IMR-90 (cell line): ENCODE measurements around the gene PM20D1. TPM values are rescaled to one million over a fixed set of nuclear protein-coding genes. Genes with fewer than 3 reads are reported as not detected.

Source experiments
- ATAC-seq: fragments of 200-7000 bp; cut with Tn5 transposase; 2 replicates; pipeline ENCODE4 v1.9.1; 2020; ENCODE audit warnings: low read depth, mild to moderate bottlenecking, moderate library complexity
- BruUV-seq: library from RNA; stranded (reverse); fragments of 400-500 nt; replicated peaks from 2 replicates; lab custom pipeline; 2021; lab: Mats Ljungman, UMichigan
- CTCF ChIA-PET: fragments of 300-600 bp; formaldehyde crosslinking; extraction: SDS; loops from one replicate; lab custom pipeline; 2021; ENCODE audit warnings: antibody characterized with exemption; lab: Yijun Ruan, JAX
- POLR2A ChIA-PET: fragments of 300-600 bp; sonication (Branson Sonifier 250); formaldehyde crosslinking; loops from one replicate; lab custom pipeline; 2022; ENCODE audit warnings: antibody characterized with exemption; ENCODE audit not compliant: unreplicated experiment; lab: Charles Lee
- DNase-seq: peaks from one replicate; pipeline ENCODE4 v3.0.0; 2013
- H2AFZ ChIP-seq: replicated peaks from 2 replicates; pipeline ENCODE3; 2013; ENCODE audit warnings: low read length, mild to moderate bottlenecking; ENCODE audit not compliant: poor library complexity
- H2AK5ac ChIP-seq: 2 replicates; pipeline ENCODE4 v1.6.1; 2013; ENCODE audit warnings: low read depth, low read length, inconsistent platforms
- H2AK9ac ChIP-seq: replicated peaks from 2 replicates; pipeline ENCODE3; 2013; ENCODE audit warnings: mild to moderate bottlenecking, low read depth, low read length, moderate library complexity; ENCODE audit not compliant: poor library complexity
- H2BK120ac ChIP-seq: 2 replicates; pipeline ENCODE4 v1.6.1; 2013; ENCODE audit warnings: low read depth, low read length, inconsistent platforms
- H2BK15ac ChIP-seq: 3 replicates; pipeline ENCODE4 v1.6.1; 2013; ENCODE audit warnings: low read depth, low read length, inconsistent platforms
- H2BK20ac ChIP-seq: 2 replicates; pipeline ENCODE4 v1.6.1; 2013; ENCODE audit warnings: low read depth, mild to moderate bottlenecking, inconsistent platforms, low read length, moderate library complexity
- H2BK5ac ChIP-seq: 2 replicates; pipeline ENCODE4 v1.6.1; 2013; ENCODE audit warnings: mild to moderate bottlenecking, low read depth, low read length, inconsistent platforms; ENCODE audit not compliant: poor library complexity, severe bottlenecking
- H3K14ac ChIP-seq: replicated peaks from 2 replicates; pipeline ENCODE4 v1.6.1; 2013; ENCODE audit warnings: low read depth, low read length, inconsistent platforms
- H3K18ac ChIP-seq: 2 replicates; pipeline ENCODE4 v1.6.1; 2013; ENCODE audit warnings: low read depth, low read length, control low read depth
- H3K23ac ChIP-seq: 2 replicates; pipeline ENCODE4 v1.6.1; 2013; ENCODE audit warnings: low read depth, low read length, inconsistent platforms
- H3K27ac ChIP-seq: 2 replicates; pipeline ENCODE4 v1.5.1; 2013; ENCODE audit warnings: mild to moderate bottlenecking, control low read depth, low read length; ENCODE audit not compliant: insufficient read depth
- H3K27me3 ChIP-seq: 2 replicates; pipeline ENCODE4 v1.6.1; 2013; ENCODE audit warnings: low read length; ENCODE audit not compliant: control insufficient read depth, insufficient read depth
- H3K36me3 ChIP-seq: 2 replicates; pipeline ENCODE4 v1.6.1; 2013; ENCODE audit warnings: low read length, mixed read lengths; ENCODE audit not compliant: control insufficient read depth, insufficient read depth
- H3K4ac ChIP-seq: 2 replicates; pipeline ENCODE4 v1.6.1; 2013; ENCODE audit warnings: low read depth, low read length, inconsistent platforms
- H3K4me1 ChIP-seq: 2 replicates; pipeline ENCODE4 v1.6.1; 2013; ENCODE audit warnings: low read length, mixed read lengths; ENCODE audit not compliant: control insufficient read depth, insufficient read depth
- H3K4me2 ChIP-seq: 2 replicates; pipeline ENCODE4 v1.6.1; 2013; ENCODE audit warnings: low read depth, mild to moderate bottlenecking, control low read depth, low read length, moderate library complexity
- H3K4me3 ChIP-seq: 2 replicates; pipeline ENCODE4 v1.5.1; 2013; ENCODE audit warnings: low read depth, mild to moderate bottlenecking, control low read depth, low read length, moderate library complexity; ENCODE audit not compliant: insufficient read depth
- H3K56ac ChIP-seq: 2 replicates; pipeline ENCODE4 v1.6.1; 2013; ENCODE audit warnings: low read length, inconsistent platforms; ENCODE audit not compliant: insufficient read depth; ENCODE audit errors: extremely low read depth
- H3K79me1 ChIP-seq, 2 experiments: 2 replicates each; pipeline ENCODE4 v1.6.1; 2013; ENCODE audit warnings: low read length in 2 of 2, inconsistent platforms in 1 of 2, low read depth in 1 of 2
- H3K9ac ChIP-seq: 2 replicates; pipeline ENCODE4 v1.6.1; 2013; ENCODE audit warnings: low read depth, low read length, control low read depth
- H3K9me1 ChIP-seq: 2 replicates; pipeline ENCODE4 v1.6.1; 2013; ENCODE audit warnings: low read length, inconsistent platforms; ENCODE audit not compliant: insufficient read depth
- H3K9me3 ChIP-seq: 2 replicates; pipeline ENCODE4 v1.6.1; 2013; ENCODE audit warnings: low read length; ENCODE audit not compliant: control insufficient read depth, insufficient read depth
- H4K20me1 ChIP-seq: 2 replicates; pipeline ENCODE4 v1.6.1; 2013; ENCODE audit warnings: low read length, inconsistent platforms; ENCODE audit not compliant: insufficient read depth
- H4K5ac ChIP-seq: 2 replicates; pipeline ENCODE4 v1.6.1; 2013; ENCODE audit warnings: mild to moderate bottlenecking, low read depth, low read length, control low read depth
- H4K8ac ChIP-seq, 2 experiments: 2 replicates each; pipeline ENCODE4 v1.6.1; 2013; ENCODE audit warnings: low read depth in 2 of 2, low read length in 2 of 2, control low read depth in 1 of 2, inconsistent platforms in 1 of 2
- H4K91ac ChIP-seq: 2 replicates; pipeline ENCODE4 v1.6.1; 2013; ENCODE audit warnings: low read depth, low read length, inconsistent platforms; ENCODE audit not compliant: insufficient read depth
- BHLHE40 ChIP-seq: fragments of 150-350 bp; IDR thresholded peaks from 2 replicates; pipeline ENCODE4 v1.6.1; 2016; ENCODE audit warnings: mild to moderate bottlenecking, low read depth, low read length
- CEBPB ChIP-seq: IDR thresholded peaks from 2 replicates; pipeline ENCODE4 v1.6.1; 2012; ENCODE audit warnings: low read depth, low read length, improper control_type of control experiment
- FOS ChIP-seq: fragments of 150-350 bp; IDR thresholded peaks from 2 replicates; pipeline ENCODE4 v1.6.1; 2016; ENCODE audit warnings: low read depth, low read length
- MAFK ChIP-seq: IDR thresholded peaks from 2 replicates; pipeline ENCODE4 v1.6.1; 2012; ENCODE audit warnings: low read depth, low read length, improper control_type of control experiment
- MAZ ChIP-seq: IDR thresholded peaks from 2 replicates; pipeline ENCODE4 v1.6.1; 2012; ENCODE audit warnings: low read depth, mild to moderate bottlenecking, low read length, improper control_type of control experiment, moderate library complexity, borderline replicate concordance
- MXI1 ChIP-seq: IDR thresholded peaks from 2 replicates; pipeline ENCODE4 v1.6.1; 2012; ENCODE audit warnings: low read depth, mild to moderate bottlenecking, low read length, moderate library complexity, borderline replicate concordance
- NFE2L2 ChIP-seq: fragments of 150-350 bp; IDR thresholded peaks from 2 replicates; pipeline ENCODE4 v1.6.1; 2016; ENCODE audit warnings: low read depth, mild to moderate bottlenecking, low read length
- RCOR1 ChIP-seq: IDR thresholded peaks from 2 replicates; pipeline ENCODE4 v1.6.1; 2012; ENCODE audit warnings: mild to moderate bottlenecking, low read length, improper control_type of control experiment; ENCODE audit not compliant: insufficient replicate concordance
- RFX5 ChIP-seq: IDR thresholded peaks from 2 replicates; pipeline ENCODE4 v1.8.0; 2012; ENCODE audit warnings: low read depth, mild to moderate bottlenecking, low read length, moderate library complexity
- SMC3 ChIP-seq: fragments of 150-350 bp; IDR thresholded peaks from 2 replicates; pipeline ENCODE4 v1.6.1; 2016; ENCODE audit warnings: low read depth, mild to moderate bottlenecking, antibody characterized with exemption, low read length, moderate library complexity
- dilution Hi-C: fragments of 300-500 bp; cut with HindIII; formaldehyde crosslinking; loops from one replicate; pipeline ENCODE4 v1.14.3; 2018; ENCODE audit warnings: low sequenced_read_pairs; ENCODE audit not compliant: unreplicated experiment
- in situ Hi-C: fragments of 300-500 bp; cut with MboI; formaldehyde crosslinking; loops from 3 replicates; pipeline ENCODE4 v1.14.3; 2019; ENCODE audit warnings: low sequenced_read_pairs, inconsistent platforms, mixed read lengths
- intact Hi-C: fragments of 100-400 bp; cut with micrococcal nuclease; formaldehyde crosslinking; loops from 2 replicates; pipeline ENCODE4 v1.10.0; 2022
- polyA plus RNA-seq, 3 experiments: library from polyadenylated mRNA; depleted of rRNA; stranded (reverse); fragments of >200 nt; gene quantifications; 2 replicates each; pipeline ENCODE4 v1.2.3, GENCODE V29; 2012; ENCODE audit warnings: low replicate concordance in 1 of 3
- total RNA-seq: library from RNA; depleted of rRNA; stranded (reverse); fragments of >200 nt; gene quantifications from 2 replicates; pipeline ENCODE4 v1.2.3, GENCODE V29; 2012
- TF ChIP-seq, protein P1 (sequence below): fragments of 150-350 bp; IDR thresholded peaks from 2 replicates; pipeline ENCODE4 v1.6.1; 2017; ENCODE audit warnings: mild to moderate bottlenecking, antibody characterized with exemption, low read length, low read depth
- TF ChIP-seq, protein P2 (sequence below): fragments of 150-350 bp; IDR thresholded peaks from 2 replicates; pipeline ENCODE4 v1.6.1; 2016; ENCODE audit warnings: low read depth, mild to moderate bottlenecking, low read length, moderate library complexity, borderline replicate concordance
- TF ChIP-seq, protein P3 (sequence below): conservative IDR thresholded peaks from 2 replicates; pipeline ENCODE4 v1.5.1; 2012; ENCODE audit warnings: mild to moderate bottlenecking, low read depth, low read length, improper control_type of control experiment

Gene PM20D1
- total and polyA plus RNA-seq, 2 of the 4 experiments (the other 2 are of a cell fraction): not detected

DNA sequence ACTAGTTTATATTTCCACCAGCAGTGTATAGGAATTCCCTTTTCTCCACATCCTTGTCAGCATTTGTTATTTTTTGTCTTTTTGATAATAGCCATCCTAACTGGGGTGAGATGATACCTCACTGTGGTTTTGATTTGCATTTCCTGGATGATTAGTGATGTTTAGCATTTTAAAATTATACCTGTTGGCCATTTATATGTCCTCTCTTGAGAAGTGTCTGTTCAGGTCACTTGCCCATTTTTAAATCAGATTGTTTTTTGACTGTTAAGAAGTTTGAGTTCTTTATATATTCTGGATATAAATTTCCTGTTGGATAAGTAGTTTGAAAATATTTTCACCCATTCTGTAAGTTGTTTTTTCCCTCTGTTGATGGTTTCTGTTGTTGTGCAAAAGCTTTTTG, 31.0 kb upstream of the PM20D1 start:
- Histone ChIP-seq H3K4me3 (no peak overlapping the region), H2BK5ac (no peak overlapping the region), H3K56ac (no peak overlapping the region), H2BK120ac (no peak overlapping the region), H3K4me2 (no peak overlapping the region), H4K91ac (no peak overlapping the region), H3K18ac (no peak overlapping the region), H2BK15ac (no peak overlapping the region), H3K9me1 (no peaks in the 10 kb centered on the region), H4K5ac (no peak overlapping the region), H3K4me1 (no peaks in the 10 kb centered on the region), H3K27ac (no peak overlapping the region), H3K36me3 (no peaks in the 10 kb centered on the region), H4K8ac (no peak overlapping the region), H3K14ac (no peak overlapping the region), H2AK9ac (no peak overlapping the region), H4K20me1 (no peaks in the 10 kb centered on the region), H3K27me3 (peaks cover 8% of the 10 kb centered on the region), H3K9me3 (no peaks in the 10 kb centered on the region), H3K4ac (no peak overlapping the region), H2AK5ac (no peak overlapping the region), H3K9ac (no peak overlapping the region), H3K23ac (no peak overlapping the region), H2AFZ (no peak overlapping the region), H2BK20ac (no peak overlapping the region), H3K79me1 (no peaks in the 10 kb centered on the region)
- intact Hi-C loops (loop anchor here (5.0 kb wide), 1 partner anchor 44 kb away; no protein-coding TSS in a partner anchor), in situ Hi-C loops (no loop called here), dilution Hi-C loops (no loop called here)
- ATAC-seq (no peak), DNase-seq (no peak)
- BruUV-seq: no TSS peak
- TF ChIP-seq BHLHE40: no peak
- TF ChIP-seq NFE2L2: no peak
- TF ChIP-seq, protein P1, sequence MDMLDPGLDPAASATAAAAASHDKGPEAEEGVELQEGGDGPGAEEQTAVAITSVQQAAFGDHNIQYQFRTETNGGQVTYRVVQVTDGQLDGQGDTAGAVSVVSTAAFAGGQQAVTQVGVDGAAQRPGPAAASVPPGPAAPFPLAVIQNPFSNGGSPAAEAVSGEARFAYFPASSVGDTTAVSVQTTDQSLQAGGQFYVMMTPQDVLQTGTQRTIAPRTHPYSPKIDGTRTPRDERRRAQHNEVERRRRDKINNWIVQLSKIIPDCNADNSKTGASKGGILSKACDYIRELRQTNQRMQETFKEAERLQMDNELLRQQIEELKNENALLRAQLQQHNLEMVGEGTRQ: no peak
- no peak for TF ChIP-seq RCOR1
- TF ChIP-seq, protein P2, sequence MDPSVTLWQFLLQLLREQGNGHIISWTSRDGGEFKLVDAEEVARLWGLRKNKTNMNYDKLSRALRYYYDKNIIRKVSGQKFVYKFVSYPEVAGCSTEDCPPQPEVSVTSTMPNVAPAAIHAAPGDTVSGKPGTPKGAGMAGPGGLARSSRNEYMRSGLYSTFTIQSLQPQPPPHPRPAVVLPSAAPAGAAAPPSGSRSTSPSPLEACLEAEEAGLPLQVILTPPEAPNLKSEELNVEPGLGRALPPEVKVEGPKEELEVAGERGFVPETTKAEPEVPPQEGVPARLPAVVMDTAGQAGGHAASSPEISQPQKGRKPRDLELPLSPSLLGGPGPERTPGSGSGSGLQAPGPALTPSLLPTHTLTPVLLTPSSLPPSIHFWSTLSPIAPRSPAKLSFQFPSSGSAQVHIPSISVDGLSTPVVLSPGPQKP: no peak
- TF ChIP-seq, protein P3, sequence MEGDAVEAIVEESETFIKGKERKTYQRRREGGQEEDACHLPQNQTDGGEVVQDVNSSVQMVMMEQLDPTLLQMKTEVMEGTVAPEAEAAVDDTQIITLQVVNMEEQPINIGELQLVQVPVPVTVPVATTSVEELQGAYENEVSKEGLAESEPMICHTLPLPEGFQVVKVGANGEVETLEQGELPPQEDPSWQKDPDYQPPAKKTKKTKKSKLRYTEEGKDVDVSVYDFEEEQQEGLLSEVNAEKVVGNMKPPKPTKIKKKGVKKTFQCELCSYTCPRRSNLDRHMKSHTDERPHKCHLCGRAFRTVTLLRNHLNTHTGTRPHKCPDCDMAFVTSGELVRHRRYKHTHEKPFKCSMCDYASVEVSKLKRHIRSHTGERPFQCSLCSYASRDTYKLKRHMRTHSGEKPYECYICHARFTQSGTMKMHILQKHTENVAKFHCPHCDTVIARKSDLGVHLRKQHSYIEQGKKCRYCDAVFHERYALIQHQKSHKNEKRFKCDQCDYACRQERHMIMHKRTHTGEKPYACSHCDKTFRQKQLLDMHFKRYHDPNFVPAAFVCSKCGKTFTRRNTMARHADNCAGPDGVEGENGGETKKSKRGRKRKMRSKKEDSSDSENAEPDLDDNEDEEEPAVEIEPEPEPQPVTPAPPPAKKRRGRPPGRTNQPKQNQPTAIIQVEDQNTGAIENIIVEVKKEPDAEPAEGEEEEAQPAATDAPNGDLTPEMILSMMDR: no peak
- TF ChIP-seq RFX5: no peak
- TF ChIP-seq CEBPB: no peak
- no peak for TF ChIP-seq MAZ
- no peak for TF ChIP-seq SMC3
- TF ChIP-seq FOS: no peak
- TF ChIP-seq MXI1: no peak
- TF ChIP-seq MAFK: no peak
- ChIA-PET POLR2A (no interaction called here), CTCF (no interaction called here)
